HG02642 (cell line): ENCODE results near the gene POLD3.
"Not testable (repeated sequence)": the region's sequence is repeated elsewhere in the genome, so short reads cannot be mapped to it uniquely, and the experiment has no call there.

Experiments used
- ATAC-seq: cut with Tn5 transposase; IDR thresholded peaks from one replicate; pipeline ENCODE4 v1.9.1; 2021; ENCODE audit warnings: mild to moderate bottlenecking; ENCODE audit not compliant: unreplicated experiment, poor library complexity

Gene POLD3

GRCh38 chr11:74581954-74582547 lies 10.3 kb upstream of the POLD3 start:
- ATAC-seq, result no peak

- no peak for ATAC-seq
These were observed 9.3 kb upstream of the POLD3 start for GRCh38 chr11:74583024-74583624.

- not testable (repeated sequence) for ATAC-seq
These were observed 1.9 kb upstream of the POLD3 start for GRCh38 chr11:74590492-74590891.

- ATAC-seq, result no peak
These were observed 330 bp upstream of the POLD3 start for GRCh38 chr11:74592063-74592440.

- ATAC-seq, result no peak
These were observed 1.1 kb downstream of the POLD3 start for GRCh38 chr11:74593463-74593862.

- no peak for ATAC-seq
These were observed 10.5 kb downstream of the POLD3 start for GRCh38 chr11:74602637-74603556.

- ATAC-seq, result no peak
These were observed 11.5 kb downstream of the POLD3 start for GRCh38 chr11:74603845-74604244.

- ATAC-seq, result no peak
These were observed 11.9 kb downstream of the POLD3 start for GRCh38 chr11:74604311-74604710.

GRCh38 chr11:74605403-74605802 lies 13.0 kb downstream of the POLD3 start:
- no peak for ATAC-seq

GRCh38 chr11:74608431-74608830 lies 16.0 kb downstream of the POLD3 start:
- ATAC-seq, result no peak

- ATAC-seq, result no peak
These were observed 19.0 kb downstream of the POLD3 start for GRCh38 chr11:74611369-74611861.

GRCh38 chr11:74612877-74613276 lies 20.5 kb downstream of the POLD3 start:
- no peak for ATAC-seq

- ATAC-seq, result no peak
These were observed 22.9 kb downstream of the POLD3 start for GRCh38 chr11:74615311-74615710.

GRCh38 chr11:74615988-74616387 lies 23.6 kb downstream of the POLD3 start:
- ATAC-seq, result no peak

- ATAC-seq, result no peak
These were observed 28.1 kb downstream of the POLD3 start for GRCh38 chr11:74620531-74620930.

GRCh38 chr11:74626130-74626529 lies 33.7 kb downstream of the POLD3 start:
- no peak for ATAC-seq

- ATAC-seq, result no peak
These were observed 34.2 kb downstream of the POLD3 start for GRCh38 chr11:74626604-74627003.

- no peak for ATAC-seq
These were observed 35.0 kb downstream of the POLD3 start for GRCh38 chr11:74627381-74627780.

- ATAC-seq, result no peak
These were observed 37.7 kb downstream of the POLD3 start for GRCh38 chr11:74630043-74630442.

GRCh38 chr11:74633406-74634393 lies 41.3 kb downstream of the POLD3 start:
- no peak for ATAC-seq
